Hepatocyte (in vitro differentiated cells): ENCODE data around the gene MRPS33. TPM values are rescaled to one million over a fixed set of nuclear protein-coding genes. Genes with fewer than 3 reads are reported as not detected.

ENCODE experiments used
- DNase-seq: peaks from one replicate; pipeline ENCODE4 v3.0.0-alpha.2; 2016; ENCODE audit warnings: low spot score
- H2AFZ ChIP-seq: fragments of 200-600 bp; sonication (generic); 2 replicates; pipeline ENCODE4 v1.6.0; 2016; ENCODE audit warnings: antibody characterized with exemption, mild to moderate bottlenecking
- H3K27ac ChIP-seq: fragments of 200-600 bp; sonication (generic); 2 replicates; pipeline ENCODE4 v1.5.1; 2016; ENCODE audit warnings: mild to moderate bottlenecking
- H3K27me3 ChIP-seq: fragments of 200-600 bp; sonication (generic); 2 replicates; pipeline ENCODE4 v1.6.1; 2016
- H3K36me3 ChIP-seq: fragments of 200-600 bp; sonication (generic); replicated peaks from 2 replicates; pipeline ENCODE4 v1.5.1; 2016; ENCODE audit warnings: low read depth; ENCODE audit not compliant: insufficient read depth
- H3K4me1 ChIP-seq: fragments of 200-600 bp; sonication (generic); 2 replicates; pipeline ENCODE4 v1.5.1; 2016; ENCODE audit warnings: mild to moderate bottlenecking, moderate library complexity; ENCODE audit not compliant: insufficient read depth
- H3K4me2 ChIP-seq: fragments of 200-600 bp; sonication (generic); 2 replicates; pipeline ENCODE4 v1.6.0; 2016
- H3K4me3 ChIP-seq: fragments of 200-600 bp; sonication (generic); 2 replicates; pipeline ENCODE4 v1.5.1; 2016; ENCODE audit warnings: mild to moderate bottlenecking
- H3K79me2 ChIP-seq: fragments of 200-600 bp; sonication (generic); 2 replicates; pipeline ENCODE4 v1.6.0; 2017; ENCODE audit warnings: mild to moderate bottlenecking
- H3K9me2 ChIP-seq: fragments of 200-600 bp; sonication (generic); replicated peaks from 2 replicates; pipeline ENCODE4 v1.6.0; 2017; ENCODE audit warnings: mild to moderate bottlenecking; ENCODE audit not compliant: insufficient read depth
- H3K9me3 ChIP-seq: fragments of 200-600 bp; sonication (generic); 2 replicates; pipeline ENCODE4 v1.5.1; 2016; ENCODE audit warnings: low read depth, mild to moderate bottlenecking
- H4K20me1 ChIP-seq: fragments of 200-600 bp; sonication (generic); 2 replicates; pipeline ENCODE4 v1.6.0; 2016; ENCODE audit warnings: mild to moderate bottlenecking; ENCODE audit not compliant: insufficient read depth, poor library complexity, severe bottlenecking
- EZH2 ChIP-seq: fragments of 200-600 bp; sonication (generic); IDR thresholded peaks from 2 replicates; pipeline ENCODE4 v1.6.1; 2016; ENCODE audit warnings: antibody characterized with exemption, mild to moderate bottlenecking, borderline replicate concordance
- EZH2phosphoT487 ChIP-seq: fragments of 200-600 bp; sonication (generic); IDR thresholded peaks from one replicate; pipeline ENCODE4 v1.6.1; 2018; ENCODE audit warnings: antibody characterized with exemption, mild to moderate bottlenecking, low read depth, moderate library complexity; ENCODE audit not compliant: unreplicated experiment, severe bottlenecking
- WGBS: methylation state at CpG from one replicate; pipeline ENCODE4 v1.1.6; 2016; ENCODE audit warnings: low lambda C conversion rate; ENCODE audit errors: missing lambda C conversion rate; 5-methylcytosine and 5-hydroxymethylcytosine counted together
- polyA plus RNA-seq: library from polyadenylated mRNA; unstranded; fragments of >200 nt; fragmentation: Nextera tagmentation; extraction: Ambion mirVana; gene quantifications from 2 replicates; pipeline ENCODE4 v1.2.1, GENCODE V29; 2016
- total RNA-seq: library from RNA; depleted of rRNA; stranded (reverse); fragments of >200 nt; gene quantifications from 2 replicates; pipeline ENCODE4 v1.2.3, GENCODE V29; 2014
- TF ChIP-seq, protein P1 (sequence below): fragments of 200-600 bp; sonication (generic); IDR thresholded peaks from 2 replicates; pipeline ENCODE4 v1.5.1; 2016; ENCODE audit warnings: antibody characterized with exemption, mild to moderate bottlenecking; ENCODE audit not compliant: poor library complexity

MRPS33 gene
- total and polyA plus RNA-seq, 2 experiments from 2014 or later, result 33.8 to 82.9 TPM

DNA sequence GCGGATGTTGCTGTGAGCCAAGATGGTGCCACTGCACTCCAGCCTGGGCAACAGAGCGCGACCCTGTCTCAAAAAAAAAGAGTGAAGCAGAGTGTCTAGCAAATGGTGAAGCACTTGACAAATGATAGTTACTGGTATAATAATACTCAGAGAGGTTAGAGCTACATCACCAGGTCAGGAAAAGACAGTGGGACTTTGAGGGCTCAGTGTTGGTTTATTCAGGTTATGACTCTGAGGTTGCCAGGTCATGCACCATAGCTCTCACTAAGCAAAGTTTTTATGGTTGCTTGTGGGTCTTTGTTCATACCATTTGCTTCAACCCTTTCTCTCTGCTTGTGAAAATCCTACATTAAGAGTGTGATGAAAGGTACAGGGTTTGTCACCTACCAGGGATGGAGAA, 13.6 kb downstream of the MRPS33 start:
- H3K4me3 ChIP-seq, result no peak overlapping the region
- no peaks in the 10 kb centered on the region for H4K20me1 ChIP-seq
- no peaks in the 10 kb centered on the region for H3K79me2 ChIP-seq
- H3K4me1 ChIP-seq, result peaks cover 10% of the 10 kb centered on the region
- H3K9me2 ChIP-seq, result no peaks in the 10 kb centered on the region
- TF ChIP-seq EZH2, result no peak
- TF ChIP-seq, protein P1, sequence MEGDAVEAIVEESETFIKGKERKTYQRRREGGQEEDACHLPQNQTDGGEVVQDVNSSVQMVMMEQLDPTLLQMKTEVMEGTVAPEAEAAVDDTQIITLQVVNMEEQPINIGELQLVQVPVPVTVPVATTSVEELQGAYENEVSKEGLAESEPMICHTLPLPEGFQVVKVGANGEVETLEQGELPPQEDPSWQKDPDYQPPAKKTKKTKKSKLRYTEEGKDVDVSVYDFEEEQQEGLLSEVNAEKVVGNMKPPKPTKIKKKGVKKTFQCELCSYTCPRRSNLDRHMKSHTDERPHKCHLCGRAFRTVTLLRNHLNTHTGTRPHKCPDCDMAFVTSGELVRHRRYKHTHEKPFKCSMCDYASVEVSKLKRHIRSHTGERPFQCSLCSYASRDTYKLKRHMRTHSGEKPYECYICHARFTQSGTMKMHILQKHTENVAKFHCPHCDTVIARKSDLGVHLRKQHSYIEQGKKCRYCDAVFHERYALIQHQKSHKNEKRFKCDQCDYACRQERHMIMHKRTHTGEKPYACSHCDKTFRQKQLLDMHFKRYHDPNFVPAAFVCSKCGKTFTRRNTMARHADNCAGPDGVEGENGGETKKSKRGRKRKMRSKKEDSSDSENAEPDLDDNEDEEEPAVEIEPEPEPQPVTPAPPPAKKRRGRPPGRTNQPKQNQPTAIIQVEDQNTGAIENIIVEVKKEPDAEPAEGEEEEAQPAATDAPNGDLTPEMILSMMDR, result no peak
- TF ChIP-seq EZH2phosphoT487, result no peak
- DNase-seq, result no peak
- WGBS, result 96% methylated on average over 3 of the region's 3 CpGs
- H2AFZ ChIP-seq, result no peak overlapping the region
- peak overlapping the region; percentile 67 for H3K4me2 ChIP-seq
- peak overlapping the region; percentile 58 for H3K27ac ChIP-seq
- H3K27me3 ChIP-seq, result no peaks in the 10 kb centered on the region
- no peaks in the 10 kb centered on the region for H3K9me3 ChIP-seq
- H3K36me3 ChIP-seq, result no peaks in the 10 kb centered on the region

DNA sequence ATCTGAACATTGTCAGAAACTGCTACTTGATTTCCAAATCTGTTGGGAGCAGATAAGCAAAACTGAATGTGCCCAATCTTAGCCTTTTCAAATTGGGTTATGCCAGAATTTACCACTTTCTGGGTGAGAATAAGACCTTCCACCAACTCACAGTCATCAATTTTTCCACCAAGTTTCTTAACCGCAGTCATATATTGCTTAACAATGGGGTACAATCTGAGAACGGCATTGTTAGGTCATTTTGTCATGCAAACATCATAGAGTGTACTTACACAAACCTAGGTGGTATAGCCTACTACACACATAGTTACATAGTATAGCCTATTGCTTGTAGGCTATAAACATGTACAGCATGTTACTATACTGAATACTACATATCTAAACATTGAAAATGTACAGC, 16.0 kb downstream of the MRPS33 start:
- TF ChIP-seq EZH2 (no peak), EZH2phosphoT487 (no peak)
- TF ChIP-seq, protein P1, result no peak
- no peak overlapping the region for H2AFZ ChIP-seq
- H3K4me3 ChIP-seq, result no peak overlapping the region
- H3K36me3 ChIP-seq, result no peaks in the 10 kb centered on the region
- no peaks in the 10 kb centered on the region for H3K27me3 ChIP-seq
- no peaks in the 10 kb centered on the region for H3K9me2 ChIP-seq
- no peaks in the 10 kb centered on the region for H4K20me1 ChIP-seq
- H3K4me1 ChIP-seq, result peaks cover 10% of the 10 kb centered on the region
- no peak for DNase-seq
- no peaks in the 10 kb centered on the region for H3K79me2 ChIP-seq
- no peak overlapping the region for H3K4me2 ChIP-seq
- H3K27ac ChIP-seq, result no peak overlapping the region
- WGBS, result 83% methylated on average over 2 of the region's 2 CpGs
- H3K9me3 ChIP-seq, result no peaks in the 10 kb centered on the region

DNA sequence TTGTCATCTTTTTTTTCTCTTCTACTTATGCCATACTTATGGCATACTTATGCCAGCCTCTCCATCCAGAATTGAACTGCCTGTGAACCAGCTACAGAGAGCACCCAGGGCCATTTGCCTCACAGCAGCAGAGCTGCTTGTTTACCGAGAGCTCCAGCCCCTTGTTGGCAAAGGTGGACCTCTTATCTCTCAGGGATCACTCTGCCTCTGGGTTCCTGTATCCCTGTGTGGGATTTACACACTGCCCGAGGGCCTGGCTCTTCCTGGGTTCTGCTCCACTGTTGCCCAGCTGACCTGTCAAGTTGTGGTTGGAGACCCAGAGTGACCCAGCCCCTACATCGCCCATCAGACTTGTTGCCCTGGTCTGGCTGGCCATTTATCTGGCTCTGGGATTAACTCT, 22.3 kb downstream of the MRPS33 start:
- no peaks in the 10 kb centered on the region for H3K9me3 ChIP-seq
- TF ChIP-seq EZH2, result no peak
- TF ChIP-seq, protein P1, result no peak
- no peak for TF ChIP-seq EZH2phosphoT487
- WGBS, result 36% methylated on average over 3 of the region's 3 CpGs

More for the DNA sequence above, 22.3 kb downstream of the MRPS33 start:
- H4K20me1 ChIP-seq, result no peaks in the 10 kb centered on the region
- H3K79me2 ChIP-seq, result no peaks in the 10 kb centered on the region
- H3K4me1 ChIP-seq, result peaks cover 6% of the 10 kb centered on the region
- no peak overlapping the region for H3K4me3 ChIP-seq
- no peak overlapping the region for H3K4me2 ChIP-seq
- no peaks in the 10 kb centered on the region for H3K9me2 ChIP-seq
- no peak overlapping the region for H2AFZ ChIP-seq
- no peaks in the 10 kb centered on the region for H3K27me3 ChIP-seq
- no peak overlapping the region for H3K27ac ChIP-seq
- no peak for DNase-seq
- no peaks in the 10 kb centered on the region for H3K36me3 ChIP-seq
